HepG2 (cell line): Measurements from ENCODE around the gene ADGRL1. TPM values are rescaled to one million over a fixed set of nuclear protein-coding genes. Genes with fewer than 3 reads are reported as not detected.

Experiments used
- ASH2L ChIP-seq: fragments of 300-600, 200-600 bp; sonication (generic); IDR thresholded peaks from 2 replicates; pipeline ENCODE4 v1.7.0; 2017; ENCODE audit warnings: low read depth, mild to moderate bottlenecking, moderate library complexity, mixed read lengths, low read length; ENCODE audit not compliant: insufficient read length
- CEBPG ChIP-seq: IDR thresholded peaks from 2 replicates; pipeline ENCODE4 v1.6.1; 2016
- CHCHD3 ChIP-seq: sonication (generic); formaldehyde crosslinking; IDR thresholded peaks from 2 replicates; pipeline ENCODE4 v1.8.0; 2022; ENCODE audit warnings: mild to moderate bottlenecking, missing genetic modification reagents, moderate library complexity
- DNMT1 ChIP-seq: sonication (generic); formaldehyde crosslinking; IDR thresholded peaks from 2 replicates; pipeline ENCODE4 v1.5.1; 2020; ENCODE audit warnings: mild to moderate bottlenecking, missing genetic modification reagents
- DPF2 ChIP-seq: sonication (generic); formaldehyde crosslinking; IDR thresholded peaks from 2 replicates; pipeline ENCODE4 v1.4.0; 2020; ENCODE audit warnings: mild to moderate bottlenecking, low read depth, missing genetic modification reagents, borderline replicate concordance
- E2F2 ChIP-seq: sonication (generic); formaldehyde crosslinking; IDR thresholded peaks from 2 replicates; pipeline ENCODE4 v1.4.0; 2020; ENCODE audit warnings: missing genetic modification reagents, borderline replicate concordance
- GTF2F1 ChIP-seq: fragments of 150-350 bp; IDR thresholded peaks from 2 replicates; pipeline ENCODE4 v1.6.1; 2014; ENCODE audit warnings: low read length
- GZF1 ChIP-seq: sonication (generic); formaldehyde crosslinking; IDR thresholded peaks from 2 replicates; pipeline ENCODE4 v1.5.1; 2020; ENCODE audit warnings: mild to moderate bottlenecking, missing genetic modification reagents
- KLF13 ChIP-seq: sonication (generic); formaldehyde crosslinking; IDR thresholded peaks from 2 replicates; pipeline ENCODE4 v1.4.0; 2020; ENCODE audit warnings: mild to moderate bottlenecking, missing genetic modification reagents
- KMT2B ChIP-seq: IDR thresholded peaks from 2 replicates; pipeline ENCODE4 v1.6.1; 2016; ENCODE audit warnings: missing genetic modification reagents, missing compliant biosample characterization
- LRRFIP1 ChIP-seq: sonication (generic); formaldehyde crosslinking; conservative IDR thresholded peaks from 2 replicates; pipeline ENCODE4 v1.4.0; 2020; ENCODE audit warnings: missing genetic modification reagents
- RBFOX2 ChIP-seq: fragments of 200-400 bp; formaldehyde crosslinking; IDR thresholded peaks from 2 replicates; pipeline ENCODE4 v1.6.1; 2017; ENCODE audit warnings: low read depth, mild to moderate bottlenecking, low read length
- RNF219 ChIP-seq: sonication (generic); formaldehyde crosslinking; IDR thresholded peaks from 2 replicates; pipeline ENCODE4 v1.5.0; 2020; ENCODE audit warnings: mild to moderate bottlenecking, missing genetic modification reagents
- SNAI1 ChIP-seq: sonication (generic); formaldehyde crosslinking; IDR thresholded peaks from 2 replicates; pipeline ENCODE4 v1.5.0; 2020; ENCODE audit warnings: mild to moderate bottlenecking, missing genetic modification reagents, borderline replicate concordance
- SRY ChIP-seq: sonication (generic); formaldehyde crosslinking; IDR thresholded peaks from 2 replicates; pipeline ENCODE4 v1.8.0; 2022; ENCODE audit warnings: mild to moderate bottlenecking, missing genetic modification reagents
- TFDP2 ChIP-seq: sonication (generic); formaldehyde crosslinking; IDR thresholded peaks from 2 replicates; pipeline ENCODE4 v1.4.0; 2020; ENCODE audit warnings: missing genetic modification reagents
- TOE1 ChIP-seq: sonication (generic); formaldehyde crosslinking; IDR thresholded peaks from 2 replicates; pipeline ENCODE4 v1.4.0; 2020; ENCODE audit warnings: mild to moderate bottlenecking, missing genetic modification reagents
- ZC3H4 ChIP-seq: sonication (generic); formaldehyde crosslinking; IDR thresholded peaks from 2 replicates; pipeline ENCODE4 v1.4.0; 2020; ENCODE audit warnings: missing genetic modification reagents, borderline replicate concordance
- ZFX ChIP-seq: sonication (generic); formaldehyde crosslinking; IDR thresholded peaks from 2 replicates; pipeline ENCODE4 v1.4.0; 2020; ENCODE audit warnings: mild to moderate bottlenecking, low read depth, missing genetic modification reagents, moderate library complexity
- ZNF350 ChIP-seq: sonication (generic); formaldehyde crosslinking; IDR thresholded peaks from 2 replicates; pipeline ENCODE4 v1.4.0; 2020; ENCODE audit warnings: mild to moderate bottlenecking, low read depth, missing genetic modification reagents, borderline replicate concordance
- ZNF616 ChIP-seq: sonication (generic); formaldehyde crosslinking; IDR thresholded peaks from 2 replicates; pipeline ENCODE4 v1.5.0; 2020; ENCODE audit warnings: low read depth, mild to moderate bottlenecking, missing genetic modification reagents
- ZNF777 ChIP-seq: sonication (generic); formaldehyde crosslinking; IDR thresholded peaks from 2 replicates; pipeline ENCODE4 v1.4.0; 2020; ENCODE audit warnings: missing genetic modification reagents
- polyA plus RNA-seq, 8 experiments: library from polyadenylated mRNA; depleted of rRNA in 3 of 8; stranded (reverse) in 7 of 8; unstranded in 1 of 8; fragments of >200 nt; fragmentation: Illumina TruSeq in 4 of 8; extraction: Trizol in 4 of 8; gene quantifications; 2 replicates each; pipeline versions ENCODE4 v1.2.1 to v1.2.3, GENCODE V29; 2011 to 2016; ENCODE audit warnings: low read depth in 4 of 8, missing spikeins in 1 of 8, mixed read lengths in 1 of 8; ENCODE audit not compliant: insufficient read depth in 1 of 8
- total RNA-seq, 5 experiments: library from RNA; depleted of rRNA; stranded (reverse); fragments of >200 nt; fragmentation: Illumina TruSeq; extraction: Trizol; gene quantifications; 2 replicates each; pipeline ENCODE4 v1.2.3, GENCODE V29; 2016; ENCODE audit warnings: low read depth in 1 of 5

ADGRL1 gene
- total and polyA plus RNA-seq, 2 of the 13 experiments (the other 11 are each of a cell fraction or from before 2014, with no cell fraction given) = 0.49 to 1.7 TPM

GRCh38 chr19:14135985-14136508 lies 69.9 kb downstream of the ADGRL1 start (continued):
- TF ChIP-seq ZC3H4 (CRISPR knock-in tag) (0 out of 2 replicates have a peak, but pooled peaks have one; percentile 29), E2F2 (CRISPR knock-in tag) (no peak), TOE1 (CRISPR knock-in tag) (no peak), LRRFIP1 (CRISPR knock-in tag) (no peak), KLF13 (CRISPR knock-in tag) (no peak), KMT2B (CRISPR knock-in tag) (no peak), CHCHD3 (no peak), SRY (CRISPR knock-in tag) (0 out of 2 replicates have a peak, but pooled peaks have one; percentile 83), ASH2L (peak; percentile 4), DPF2 (no peak), TFDP2 (CRISPR knock-in tag) (no peak), CEBPG (CRISPR knock-in tag) (no peak), ZFX (CRISPR knock-in tag) (peak; percentile 83), RBFOX2 (peak; percentile 86), GTF2F1 (no peak), GZF1 (peak; percentile 42; the same call in 1 of the 2 replicates), RNF219 (no peak), DNMT1 (0 out of 2 replicates have a peak, but pooled peaks have one; percentile 71), ZNF616 (CRISPR knock-in tag) (no peak), ZNF777 (CRISPR knock-in tag) (no peak), ZNF350 (CRISPR knock-in tag) (no peak), SNAI1 (CRISPR knock-in tag) (no peak)
